Lower leg skin (tissue), 4 donors: ENCODE results near the gene IER5. TPM values are rescaled to one million over a fixed set of nuclear protein-coding genes. Genes with fewer than 3 reads are reported as not detected.

ENCODE experiments used
- DNase-seq, 2 donors: peaks; one replicate each; pipeline ENCODE4 v3.0.0-alpha.2; 2019; ENCODE audit warnings: low spot score in 2 of 2
- H3K4me3 ChIP-seq: fragments of 200-600 bp; sonication (generic); 2 replicates; pipeline ENCODE4 v1.5.1; 2017; ENCODE audit warnings: mild to moderate bottlenecking, low read depth; ENCODE audit not compliant: poor library complexity, severe bottlenecking
- POLR2A ChIP-seq, 2 donors: fragments of 450-650 bp; IDR thresholded peaks; one replicate each; pipeline ENCODE4 v1.6.1; 2016 to 2017; ENCODE audit warnings: antibody characterized with exemption in 2 of 2, mild to moderate bottlenecking in 1 of 2, moderate library complexity in 1 of 2
- WGBS, 2 donors: methylation state at CpG; one replicate each; pipeline ENCODE4 v1.1.5; 2018; 5-methylcytosine and 5-hydroxymethylcytosine counted together
- intact Hi-C: fragments of 100-400 bp; cut with DNase I; formaldehyde crosslinking; loops from one replicate; pipeline ENCODE4 v1.15.0; 2023; ENCODE audit warnings: low total_unique reads
- total RNA-seq, 4 donors: library from RNA; depleted of rRNA; stranded (reverse); fragments of >200 nt; gene quantifications; one replicate each; pipeline ENCODE4 v1.1.0, GENCODE V29; 2016
- TF ChIP-seq, protein P1 (sequence below), 3 donors: fragments of 450-650 bp; IDR thresholded peaks; one replicate each; pipeline ENCODE4 v1.5.1; 2016; ENCODE audit warnings: antibody characterized with exemption in 3 of 3, mild to moderate bottlenecking in 3 of 3, moderate library complexity in 2 of 3

The IER5 gene
- total RNA-seq, 4 donors from 2014 or later: 36.7 to 53.4 (median 48.3) TPM

DNA sequence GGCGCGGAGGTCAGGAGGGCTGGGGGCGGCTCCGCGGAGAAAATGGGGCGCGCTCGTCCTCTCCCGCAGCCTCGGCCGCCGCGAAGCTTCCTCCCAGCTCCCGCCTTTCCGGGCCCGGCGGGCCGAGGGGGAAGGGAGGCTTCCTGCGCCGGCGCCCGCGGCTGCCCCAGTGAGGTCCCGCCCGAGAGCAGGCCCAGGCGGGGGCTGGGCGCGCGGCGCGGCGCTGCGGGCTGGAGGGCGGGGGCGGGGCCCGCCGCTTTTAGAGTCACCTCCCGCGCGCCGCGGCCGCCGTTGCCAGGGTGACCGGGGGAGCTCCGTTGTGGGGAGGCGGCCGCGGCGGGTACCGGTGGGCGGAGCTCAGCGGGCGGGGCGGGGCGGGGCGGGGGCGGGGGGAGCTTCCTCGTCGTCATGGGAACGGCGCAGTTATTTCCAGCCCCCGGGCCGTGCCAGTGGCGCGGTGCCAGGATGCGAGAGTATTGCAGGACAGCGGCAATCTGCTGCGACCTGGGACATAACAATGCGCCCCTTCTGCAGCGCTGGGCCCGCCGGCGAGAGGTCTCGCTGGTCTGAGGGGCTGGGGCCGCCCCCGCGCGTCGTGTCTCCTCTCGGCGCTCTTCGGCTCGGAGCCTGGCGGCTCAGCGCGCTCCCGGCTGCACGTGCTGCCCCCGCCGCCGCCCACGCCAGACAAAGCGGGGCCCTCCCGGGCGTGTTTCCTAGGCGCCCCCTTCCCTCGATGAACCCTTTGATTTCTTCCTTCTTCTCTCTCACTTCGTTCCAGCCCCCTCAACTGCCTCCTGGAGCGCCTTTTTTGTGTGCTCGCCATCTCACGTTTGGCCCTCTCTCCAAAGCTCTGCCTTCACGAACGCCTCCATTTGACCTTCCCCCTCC, 16.9 kb downstream of the IER5 start:
- TF ChIP-seq POLR2A (IDR thresholded peaks at IDR 0.05): no peak
- TF ChIP-seq, protein P1, sequence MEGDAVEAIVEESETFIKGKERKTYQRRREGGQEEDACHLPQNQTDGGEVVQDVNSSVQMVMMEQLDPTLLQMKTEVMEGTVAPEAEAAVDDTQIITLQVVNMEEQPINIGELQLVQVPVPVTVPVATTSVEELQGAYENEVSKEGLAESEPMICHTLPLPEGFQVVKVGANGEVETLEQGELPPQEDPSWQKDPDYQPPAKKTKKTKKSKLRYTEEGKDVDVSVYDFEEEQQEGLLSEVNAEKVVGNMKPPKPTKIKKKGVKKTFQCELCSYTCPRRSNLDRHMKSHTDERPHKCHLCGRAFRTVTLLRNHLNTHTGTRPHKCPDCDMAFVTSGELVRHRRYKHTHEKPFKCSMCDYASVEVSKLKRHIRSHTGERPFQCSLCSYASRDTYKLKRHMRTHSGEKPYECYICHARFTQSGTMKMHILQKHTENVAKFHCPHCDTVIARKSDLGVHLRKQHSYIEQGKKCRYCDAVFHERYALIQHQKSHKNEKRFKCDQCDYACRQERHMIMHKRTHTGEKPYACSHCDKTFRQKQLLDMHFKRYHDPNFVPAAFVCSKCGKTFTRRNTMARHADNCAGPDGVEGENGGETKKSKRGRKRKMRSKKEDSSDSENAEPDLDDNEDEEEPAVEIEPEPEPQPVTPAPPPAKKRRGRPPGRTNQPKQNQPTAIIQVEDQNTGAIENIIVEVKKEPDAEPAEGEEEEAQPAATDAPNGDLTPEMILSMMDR (IDR thresholded peaks at IDR 0.05): no peak
- H3K4me3 ChIP-seq: peak overlapping the region; percentile 73
- DNase-seq: peak; percentile 90 to 98
- intact Hi-C loops: no loop called here
- WGBS, 2 donors: 2 to 4% methylated on average over 33 to 64 of the region's 104 CpGs

DNA sequence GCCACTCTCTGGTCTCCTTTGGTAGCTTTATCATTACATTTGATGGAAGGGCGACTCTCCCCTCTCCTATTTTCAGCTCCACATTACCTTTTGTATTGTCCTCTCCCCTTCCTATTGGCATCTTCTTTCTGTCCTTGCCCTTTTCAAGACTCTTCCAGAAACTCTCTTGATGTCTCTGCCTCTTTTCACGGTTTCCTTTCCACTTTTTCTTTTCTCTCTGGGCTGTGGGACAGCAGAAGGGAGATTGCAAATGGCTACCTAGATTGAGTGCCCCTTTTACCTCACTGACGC, 17.5 kb downstream of the IER5 start:
- TF ChIP-seq, protein P1 (IDR thresholded peaks at IDR 0.05): no peak
- no peak for TF ChIP-seq POLR2A (IDR thresholded peaks at IDR 0.05)
- no peak overlapping the region for H3K4me3 ChIP-seq
- intact Hi-C loops: no loop called here
- 62 to 65% methylated on average over 3 of the region's 3 CpGs for WGBS, 2 donors
- DNase-seq: no peak

DNA sequence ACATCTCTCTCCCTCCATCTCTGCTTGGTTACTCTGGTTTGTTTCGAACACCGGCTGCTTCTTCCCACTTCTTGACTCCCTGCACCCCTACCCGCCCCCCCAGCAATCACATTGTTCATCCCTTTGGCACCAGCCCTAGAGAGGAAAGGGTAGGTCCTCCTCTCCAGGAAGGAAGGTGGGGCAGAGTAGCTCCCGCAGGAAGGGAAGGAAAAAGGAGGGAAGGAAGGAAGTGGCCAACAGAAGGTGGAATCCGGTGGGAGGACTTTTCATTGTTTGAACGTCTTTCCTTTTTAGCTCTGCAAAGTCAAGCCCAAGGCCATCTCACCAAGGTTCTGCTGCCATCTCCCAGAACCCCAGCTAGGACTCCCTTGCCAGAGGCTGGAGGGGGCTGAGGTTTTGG, 18.0 kb downstream of the IER5 start:
- 46% methylated on average over 6 of the region's 6 CpGs for WGBS, 2 donors
- H3K4me3 ChIP-seq: no peak overlapping the region
- intact Hi-C loops: no loop called here
- TF ChIP-seq, protein P1 (IDR thresholded peaks at IDR 0.05): no peak
- TF ChIP-seq POLR2A (IDR thresholded peaks at IDR 0.05): no peak
- no peak for DNase-seq

DNA sequence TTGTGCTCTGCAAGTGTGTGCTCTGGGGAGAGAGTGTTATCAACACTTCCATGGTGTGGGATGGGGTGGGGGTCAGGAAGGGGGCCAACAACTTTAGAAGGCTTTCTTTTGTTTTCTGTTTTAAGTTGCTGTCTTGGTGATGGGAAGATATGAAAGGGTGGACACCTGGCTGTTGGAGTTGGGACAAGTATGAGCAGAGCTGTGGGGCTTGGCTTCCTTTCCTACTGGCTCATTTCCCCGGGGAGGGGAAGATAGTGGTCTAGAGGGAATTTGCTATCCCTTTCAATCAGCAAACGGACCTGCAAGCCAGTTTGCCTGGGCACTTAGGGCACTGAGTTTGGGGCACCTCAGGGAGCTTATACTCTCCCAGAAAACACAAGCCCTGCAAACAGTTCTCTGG, 19.2 kb downstream of the IER5 start:
- intact Hi-C loops: no loop called here
- no peak for TF ChIP-seq POLR2A (IDR thresholded peaks at IDR 0.05)
- TF ChIP-seq, protein P1 (IDR thresholded peaks at IDR 0.05): no peak
- no peak for DNase-seq
- WGBS, 2 donors: 32 to 53% methylated on average over 2 of the region's 2 CpGs
- H3K4me3 ChIP-seq: no peak overlapping the region

DNA sequence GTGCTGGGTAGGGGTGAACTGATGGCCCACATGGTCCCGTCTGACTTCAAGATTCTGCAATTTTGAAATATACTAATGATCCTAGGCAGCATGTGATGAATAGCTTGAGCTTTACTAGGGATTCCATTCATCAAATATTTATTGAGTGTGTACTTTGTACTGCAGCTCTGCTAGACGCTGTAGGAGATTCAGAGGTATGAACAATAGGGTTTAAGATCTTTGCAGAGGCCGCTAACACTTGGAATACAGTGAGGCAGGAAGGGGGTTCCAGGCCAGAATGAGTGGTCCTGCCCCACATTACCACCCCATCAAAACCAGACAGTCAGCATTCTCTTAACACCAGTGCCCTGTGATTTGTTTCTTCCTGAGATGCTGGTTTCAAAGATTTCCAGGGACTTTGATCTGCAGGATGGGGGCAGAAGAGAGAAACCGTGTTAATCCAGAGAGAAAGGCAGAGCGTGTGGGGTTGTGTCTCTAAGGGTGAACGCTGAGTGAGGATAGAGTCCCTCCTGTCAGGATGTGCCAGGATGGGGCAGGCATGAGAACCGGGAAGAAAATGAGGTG, 19.9 kb downstream of the IER5 start:
- no peak for TF ChIP-seq POLR2A (IDR thresholded peaks at IDR 0.05)
- TF ChIP-seq, protein P1 (IDR thresholded peaks at IDR 0.05): no peak
- intact Hi-C loops: no loop called here
- 77 to 78% methylated on average over 7 of the region's 7 CpGs for WGBS, 2 donors
- no peak for DNase-seq
- no peak overlapping the region for H3K4me3 ChIP-seq
